Endothelial cell of umbilical vein (primary cell): ENCODE results near the gene SLC12A5.

Source experiments
- GATA2 ChIP-seq: IDR thresholded peaks from 2 replicates; pipeline ENCODE4 v1.7.0; 2011; ENCODE audit warnings: low read depth, mild to moderate bottlenecking, moderate library complexity, mixed read lengths, low read length; ENCODE audit not compliant: insufficient read length, insufficient read depth
- POLR2AphosphoS5 ChIP-seq: IDR thresholded peaks from 2 replicates; pipeline ENCODE4 v1.6.1; 2012; ENCODE audit warnings: low read depth, mild to moderate bottlenecking, control low read depth, low read length, moderate library complexity; ENCODE audit not compliant: insufficient read depth
- TF ChIP-seq, protein P1 (sequence below), 2 donors: IDR thresholded peaks; 1 replicate in 1 of 2; 2 replicates in 1 of 2; pipeline ENCODE4 v1.5.1; 2011; ENCODE audit warnings: low read length in 2 of 2, mild to moderate bottlenecking in 2 of 2, moderate library complexity in 2 of 2, control low read depth in 1 of 2, inconsistent platforms in 1 of 2, low read depth in 1 of 2; ENCODE audit not compliant: insufficient read depth in 1 of 2; ENCODE audit errors: extremely low read depth in 1 of 2
- TF ChIP-seq, protein P2 (sequence below): IDR thresholded peaks from 2 replicates; pipeline ENCODE4 v1.6.1; 2011; ENCODE audit not compliant: insufficient read depth, insufficient read length

DNA sequence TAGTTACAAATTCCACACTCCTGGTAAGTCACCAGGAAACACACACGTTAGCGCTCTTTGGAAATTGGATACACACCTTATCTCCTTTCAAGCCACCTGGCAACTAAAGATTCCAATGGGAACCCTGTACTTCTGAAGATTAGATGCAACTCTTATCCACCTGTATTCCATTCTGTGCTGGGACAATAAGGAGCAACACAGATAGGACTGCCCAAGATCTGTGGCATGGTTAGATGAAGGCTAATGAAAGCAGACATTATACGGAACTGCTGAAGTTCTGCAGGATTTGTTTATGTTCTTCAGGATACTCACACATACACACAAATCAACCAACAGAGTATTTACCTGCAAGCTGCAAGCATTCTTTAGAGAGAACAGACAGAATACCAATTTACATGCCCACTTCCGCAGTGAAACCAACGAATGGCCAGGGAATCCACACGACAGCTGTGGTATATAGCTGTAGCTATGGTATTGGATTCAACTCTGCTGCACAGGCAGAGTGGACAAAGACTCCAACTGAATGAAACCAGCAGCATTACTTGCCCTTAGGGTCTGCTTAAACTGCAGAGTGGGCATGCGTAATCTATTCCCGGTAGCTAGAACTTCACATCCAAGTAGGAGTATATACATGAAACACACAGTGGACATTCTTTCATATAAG is 48.8 kb downstream of the SLC12A5 start:
- TF ChIP-seq, protein P1, sequence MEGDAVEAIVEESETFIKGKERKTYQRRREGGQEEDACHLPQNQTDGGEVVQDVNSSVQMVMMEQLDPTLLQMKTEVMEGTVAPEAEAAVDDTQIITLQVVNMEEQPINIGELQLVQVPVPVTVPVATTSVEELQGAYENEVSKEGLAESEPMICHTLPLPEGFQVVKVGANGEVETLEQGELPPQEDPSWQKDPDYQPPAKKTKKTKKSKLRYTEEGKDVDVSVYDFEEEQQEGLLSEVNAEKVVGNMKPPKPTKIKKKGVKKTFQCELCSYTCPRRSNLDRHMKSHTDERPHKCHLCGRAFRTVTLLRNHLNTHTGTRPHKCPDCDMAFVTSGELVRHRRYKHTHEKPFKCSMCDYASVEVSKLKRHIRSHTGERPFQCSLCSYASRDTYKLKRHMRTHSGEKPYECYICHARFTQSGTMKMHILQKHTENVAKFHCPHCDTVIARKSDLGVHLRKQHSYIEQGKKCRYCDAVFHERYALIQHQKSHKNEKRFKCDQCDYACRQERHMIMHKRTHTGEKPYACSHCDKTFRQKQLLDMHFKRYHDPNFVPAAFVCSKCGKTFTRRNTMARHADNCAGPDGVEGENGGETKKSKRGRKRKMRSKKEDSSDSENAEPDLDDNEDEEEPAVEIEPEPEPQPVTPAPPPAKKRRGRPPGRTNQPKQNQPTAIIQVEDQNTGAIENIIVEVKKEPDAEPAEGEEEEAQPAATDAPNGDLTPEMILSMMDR (IDR thresholded peaks at IDR 0.05; ENCODE audit: extremely low read depth in 1 of 2, insufficient read depth in 1 of 2, low read depth in 1 of 2, low read length in 2 of 2) = no peak
- TF ChIP-seq, protein P2, sequence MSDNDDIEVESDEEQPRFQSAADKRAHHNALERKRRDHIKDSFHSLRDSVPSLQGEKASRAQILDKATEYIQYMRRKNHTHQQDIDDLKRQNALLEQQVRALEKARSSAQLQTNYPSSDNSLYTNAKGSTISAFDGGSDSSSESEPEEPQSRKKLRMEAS = no peak
- TF ChIP-seq POLR2AphosphoS5 = no peak
- no peak for TF ChIP-seq GATA2
